HG02981 (cell line): ENCODE results near the gene ZNF641.

Experiments used
- ATAC-seq: cut with Tn5 transposase; IDR thresholded peaks from one replicate; pipeline ENCODE4 v1.9.1; 2021; ENCODE audit warnings: mild to moderate bottlenecking, moderate library complexity; ENCODE audit not compliant: unreplicated experiment

Gene ZNF641

DNA sequence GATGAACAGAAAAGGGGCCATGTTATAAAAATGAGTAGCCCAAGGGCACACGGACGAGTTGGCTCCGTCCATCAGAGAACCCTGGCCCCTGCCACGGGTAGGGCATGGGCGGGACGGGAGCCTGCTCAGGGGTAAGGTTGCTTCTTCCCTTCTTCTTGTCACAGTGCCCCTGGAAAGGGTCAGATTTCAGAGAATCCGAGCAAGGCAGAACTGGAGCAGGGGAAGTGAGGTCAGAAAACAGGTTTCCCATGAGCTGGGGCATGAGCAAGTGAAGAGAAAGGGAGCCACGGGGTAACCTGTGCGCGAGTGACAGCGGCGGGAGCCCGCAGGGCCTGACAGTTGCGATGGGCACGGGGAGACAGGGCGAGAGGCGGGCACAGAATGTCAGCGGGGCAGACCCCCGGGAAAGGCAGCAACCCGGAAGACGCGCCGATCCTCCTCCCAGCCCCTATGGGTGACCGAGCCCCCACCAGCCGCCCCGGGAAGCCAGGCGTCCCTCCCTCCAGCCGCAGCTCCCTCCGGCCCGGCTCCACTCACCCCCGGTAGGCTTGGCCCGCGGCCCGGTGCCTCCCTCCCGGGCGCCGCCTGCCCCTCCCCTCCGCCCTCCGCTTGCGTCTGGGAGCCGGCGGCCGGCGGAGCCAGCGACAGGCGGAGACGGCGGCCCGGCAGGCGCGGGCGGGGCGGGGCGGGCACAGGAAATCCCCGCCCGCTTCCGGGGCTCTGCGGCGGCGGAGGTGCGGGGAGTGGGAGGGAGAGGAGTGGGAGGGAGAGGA is at the start of gene ZNF641:
ZNF641 (minus strand) TSS at position 671 of the 773 bp plus-strand sequence. CDS start 2,829 bp downstream, outside the sequence.
- ATAC-seq, result peak; percentile 84

DNA sequence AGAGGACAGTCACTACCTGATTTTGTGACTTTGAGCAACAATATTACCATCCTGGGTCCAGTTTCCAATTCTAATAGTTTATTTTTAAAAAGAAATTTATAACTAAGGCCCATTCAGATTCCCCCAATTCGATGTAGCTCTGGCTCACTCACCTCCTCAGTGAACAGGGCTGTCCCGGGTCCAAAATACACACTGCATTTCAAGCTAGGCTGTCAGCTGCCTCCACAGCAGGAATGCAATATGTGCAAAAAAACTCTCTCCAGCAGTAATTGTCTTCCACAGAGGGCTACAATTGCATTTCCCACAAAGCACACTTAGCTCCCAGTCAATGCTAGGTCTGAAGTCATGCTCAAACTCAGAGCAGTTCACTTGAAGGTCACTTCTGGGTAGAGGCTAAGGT is 39.3 kb upstream of the ZNF641 start:
- ATAC-seq, result no peak

DNA sequence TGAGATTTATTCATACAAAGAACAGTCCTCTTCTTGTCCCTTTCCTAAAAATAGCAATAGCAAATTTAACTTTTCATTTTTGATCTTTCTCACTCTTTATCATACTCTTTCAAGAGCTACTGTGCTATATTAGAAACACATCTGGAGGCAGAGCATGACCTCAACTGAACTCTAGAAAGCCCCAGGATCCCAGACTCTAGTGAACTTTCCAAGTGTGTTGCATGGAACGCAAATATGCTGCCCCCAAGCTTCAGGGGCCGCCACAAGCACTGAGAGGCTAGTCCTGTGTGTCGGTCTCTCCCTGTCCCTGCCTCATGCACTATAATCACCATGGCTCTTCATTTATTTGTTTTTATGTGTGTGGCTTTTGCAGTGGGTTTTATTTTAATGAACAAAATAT is 38.7 kb upstream of the ZNF641 start:
- no peak for ATAC-seq

GRCh38 chr12:48388938-48389337 is 38.2 kb upstream of the ZNF641 start:
- no peak for ATAC-seq

DNA sequence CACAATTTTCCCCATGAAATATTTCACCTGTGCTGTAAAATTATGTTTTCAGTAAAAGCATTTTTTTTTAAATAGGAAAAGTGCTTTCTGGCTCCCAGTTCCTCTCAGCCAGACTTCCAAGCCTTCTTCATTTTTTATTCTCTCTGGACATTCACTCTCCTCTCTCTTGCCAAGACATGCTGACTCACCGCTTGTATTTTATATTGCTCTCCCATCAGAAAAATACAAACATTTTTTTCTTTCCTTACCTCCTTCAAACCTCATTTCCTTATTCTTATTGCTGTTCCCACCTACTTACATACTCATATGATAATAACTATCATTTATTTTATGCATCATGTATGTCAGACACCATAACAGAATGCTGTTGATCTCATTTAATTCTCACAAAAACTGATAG is 37.7 kb upstream of the ZNF641 start:
- no peak for ATAC-seq

GRCh38 chr12:48380596-48380995 is 29.9 kb upstream of the ZNF641 start:
- no peak for ATAC-seq

DNA sequence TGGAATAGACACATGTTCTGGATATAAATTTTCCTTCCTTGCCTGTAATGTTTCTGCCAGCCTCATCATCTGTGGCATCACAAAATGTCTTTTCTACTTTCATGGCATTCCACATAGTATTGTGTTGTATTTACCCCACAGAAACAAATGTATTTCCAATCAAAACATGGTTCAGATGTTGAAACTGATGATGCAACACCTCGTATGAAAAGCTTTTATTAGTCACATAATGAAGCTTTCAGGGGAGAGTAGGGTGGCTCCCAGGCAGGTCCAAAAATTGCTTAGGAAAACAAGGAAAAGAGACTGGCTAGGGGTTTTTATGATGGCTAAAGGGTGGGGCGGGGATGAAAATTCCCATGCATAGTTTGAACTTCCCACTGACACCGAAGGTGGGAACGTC is 29.1 kb upstream of the ZNF641 start:
- ATAC-seq, result no peak

DNA sequence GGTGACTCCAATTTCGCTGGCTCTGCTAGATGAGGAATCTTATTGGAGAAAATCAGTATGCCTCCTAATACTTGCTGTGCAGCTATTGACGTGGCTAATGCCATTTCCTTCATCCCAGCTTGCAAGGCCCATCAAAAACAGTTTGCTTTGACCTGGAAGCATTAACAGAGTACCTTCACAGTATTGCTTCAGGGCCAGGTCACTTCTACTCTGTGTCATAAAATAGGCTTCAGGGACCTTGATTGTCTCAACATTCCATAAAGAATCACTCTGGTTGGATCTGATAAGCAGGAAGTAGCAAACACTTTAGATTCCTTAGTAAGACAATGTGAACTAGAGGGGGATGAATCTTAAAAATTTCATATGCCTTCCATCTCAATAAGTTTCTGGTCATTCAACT is 26.9 kb upstream of the ZNF641 start:
- ATAC-seq, result no peak

DNA sequence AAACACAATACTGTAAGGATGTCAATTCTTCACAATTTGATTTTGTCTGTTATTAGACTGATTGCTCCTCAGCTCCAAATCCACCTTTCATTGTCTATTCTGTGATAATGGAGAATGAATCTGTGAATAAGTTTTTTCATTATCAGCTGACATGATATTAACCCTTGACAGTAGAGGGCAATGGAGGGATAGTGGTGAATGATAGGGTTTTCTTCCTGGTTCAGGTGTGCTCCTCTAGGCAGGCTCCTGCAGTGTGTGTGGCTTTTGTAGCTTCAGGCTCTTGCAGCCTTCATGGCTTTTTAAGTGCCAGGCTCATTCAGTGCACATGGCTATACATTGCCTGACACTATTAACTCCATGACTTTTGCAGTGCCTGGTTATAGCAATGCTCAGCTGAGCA is 23.4 kb upstream of the ZNF641 start:
- no peak for ATAC-seq

DNA sequence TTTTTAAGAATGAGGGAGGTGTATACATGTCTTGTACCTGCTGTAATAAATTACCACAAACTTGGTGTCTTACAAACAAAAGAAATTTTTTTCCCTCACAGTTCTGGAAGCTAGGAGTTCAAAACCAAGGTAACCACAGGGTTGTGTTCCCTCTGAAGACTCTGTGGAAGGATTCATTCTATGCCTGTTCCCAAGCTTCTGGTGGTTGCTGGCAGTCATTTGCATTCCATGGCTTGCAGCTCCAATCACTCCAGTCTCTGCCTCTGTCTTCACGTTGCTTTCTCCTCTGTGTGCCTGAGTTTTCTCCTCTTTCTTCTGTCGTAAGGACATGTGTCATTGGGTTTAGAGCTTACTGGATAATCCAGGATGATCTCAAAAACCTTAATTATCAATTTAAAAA is 15.4 kb upstream of the ZNF641 start:
- ATAC-seq, result no peak

GRCh38 chr12:48361664-48362339 is 11.1 kb upstream of the ZNF641 start:
- no peak for ATAC-seq

GRCh38 chr12:48358937-48359513 is 8.3 kb upstream of the ZNF641 start:
- no peak for ATAC-seq

- ATAC-seq, result no peak
Measured at GRCh38 chr12:48356041-48356768, 5.5 kb upstream of the ZNF641 start.

GRCh38 chr12:48352157-48352760 is 1.5 kb upstream of the ZNF641 start:
- ATAC-seq, result no peak

DNA sequence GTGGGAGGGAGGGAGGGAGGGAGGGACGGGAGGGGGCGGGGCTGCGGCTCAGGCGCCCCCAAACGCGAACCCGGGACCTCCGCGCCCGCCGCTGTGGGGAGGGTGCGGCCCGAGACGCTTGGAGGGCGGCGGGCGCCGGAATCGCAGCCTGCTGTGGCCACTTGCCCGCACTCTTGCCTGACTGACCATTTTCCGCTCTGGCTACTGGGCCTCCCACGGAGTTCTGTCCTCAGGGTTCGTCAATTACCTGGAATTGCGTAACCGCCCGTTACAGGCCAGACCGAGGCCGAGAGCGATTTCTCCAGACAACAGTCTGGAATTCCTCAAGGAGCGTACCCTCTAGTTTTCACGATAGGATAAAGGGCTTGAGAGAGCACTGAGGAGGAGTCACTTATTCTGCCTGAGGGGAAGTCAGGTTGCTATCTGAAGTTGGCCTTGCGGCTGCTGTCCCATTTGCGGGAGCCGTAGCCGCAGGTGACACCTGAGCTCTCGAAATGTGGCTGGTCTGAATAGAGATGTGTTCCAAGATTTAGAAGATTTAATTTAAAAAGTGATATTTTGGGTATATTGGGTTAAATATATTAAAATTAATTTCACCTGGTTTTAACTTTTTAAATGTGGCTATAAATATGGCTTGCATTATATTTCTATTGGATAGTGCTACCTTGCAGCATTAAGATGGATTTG is 446 bp upstream of the ZNF641 start:
- ATAC-seq, result no peak

DNA sequence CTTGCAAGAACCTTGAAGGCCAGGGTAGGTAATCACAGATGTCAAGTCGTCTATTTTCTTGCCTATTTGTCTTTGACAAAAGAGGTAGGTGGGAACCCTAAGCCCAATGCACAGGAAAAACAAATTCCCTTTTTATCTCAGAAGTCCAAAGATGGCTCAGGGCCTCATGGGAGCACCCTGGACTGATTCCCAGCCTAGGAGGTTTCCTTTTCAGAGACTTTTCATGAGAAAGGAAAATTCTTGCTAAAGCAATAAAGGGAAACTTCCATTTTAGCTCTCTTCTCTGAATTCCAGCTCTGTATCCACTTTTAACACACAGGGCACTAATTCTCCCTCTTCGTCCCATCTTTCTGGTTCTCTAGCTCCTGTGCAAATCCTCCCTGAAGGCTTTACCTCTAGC is 1.2 kb downstream of the ZNF641 start:
- no peak for ATAC-seq

DNA sequence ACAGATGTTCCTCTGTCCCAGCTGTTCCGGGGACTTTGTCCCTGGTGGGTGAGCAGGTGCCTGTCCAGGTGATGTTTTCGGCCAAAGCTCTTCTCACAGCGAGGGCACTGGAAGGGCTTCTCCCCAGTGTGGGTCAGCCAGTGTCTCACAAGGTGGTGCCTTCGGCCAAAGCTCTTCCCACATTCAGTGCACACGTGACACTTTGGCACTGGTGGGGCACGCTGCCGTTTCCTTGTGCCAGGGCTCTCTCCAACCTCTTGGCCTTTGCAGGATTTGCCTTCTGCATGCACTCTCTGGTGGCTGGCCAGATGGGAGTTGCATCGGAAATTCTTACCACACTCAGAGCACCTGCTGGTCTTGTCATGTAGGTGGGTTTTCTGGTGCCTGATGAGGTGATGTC is 7.7 kb downstream of the ZNF641 start:
- no peak for ATAC-seq

DNA sequence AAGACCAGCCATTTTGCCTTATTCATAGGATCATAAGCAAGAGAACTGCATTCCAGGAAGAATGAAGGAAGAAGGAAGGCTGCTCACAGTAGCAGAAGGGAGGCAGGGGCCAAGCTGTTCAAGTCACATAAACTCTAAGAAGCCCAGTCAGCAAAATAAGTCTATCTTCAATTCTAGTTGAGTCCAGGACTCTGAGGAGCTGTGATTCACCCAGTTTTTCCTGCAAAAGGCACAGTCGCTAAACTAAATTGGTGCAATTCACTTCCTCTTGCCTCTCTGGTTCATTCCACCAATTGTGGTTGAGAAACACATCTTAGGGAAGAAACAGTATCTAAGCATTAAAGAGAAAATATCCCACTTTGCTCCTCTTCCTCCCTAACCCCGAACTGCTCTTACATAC is 9.8 kb downstream of the ZNF641 start:
- ATAC-seq, result no peak

DNA sequence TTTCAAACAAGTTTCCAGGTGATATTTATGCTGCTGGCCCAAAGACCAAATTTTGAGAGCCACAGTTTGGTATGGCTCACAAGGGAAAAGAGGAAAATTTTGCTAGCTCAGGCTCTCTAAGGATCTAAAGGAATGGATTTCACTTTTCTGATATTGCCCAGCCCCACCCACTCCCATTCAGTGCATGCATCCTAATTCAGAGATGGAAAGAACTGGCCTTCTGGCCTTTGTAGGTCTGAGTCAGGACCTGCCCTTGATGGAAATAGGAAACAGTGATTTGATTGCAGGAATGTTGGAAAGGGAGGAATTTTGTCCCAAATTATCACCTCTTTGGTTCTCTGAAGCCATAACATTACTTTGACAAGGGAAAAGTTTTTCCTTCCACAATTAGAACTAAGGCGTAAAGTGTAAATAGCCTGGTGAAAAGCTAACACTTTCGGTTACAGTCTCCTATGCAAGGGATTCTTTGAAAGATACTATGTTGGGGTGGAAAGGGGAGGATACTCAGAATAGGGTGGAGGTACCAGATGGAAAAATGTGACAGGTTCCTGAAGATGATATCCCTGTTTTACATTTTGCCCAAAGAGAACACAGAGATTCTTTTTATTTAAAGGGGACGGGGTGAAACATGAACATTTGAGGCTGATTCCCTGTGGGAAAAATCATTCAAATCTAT is 11.1 kb downstream of the ZNF641 start:
- ATAC-seq, result no peak

DNA sequence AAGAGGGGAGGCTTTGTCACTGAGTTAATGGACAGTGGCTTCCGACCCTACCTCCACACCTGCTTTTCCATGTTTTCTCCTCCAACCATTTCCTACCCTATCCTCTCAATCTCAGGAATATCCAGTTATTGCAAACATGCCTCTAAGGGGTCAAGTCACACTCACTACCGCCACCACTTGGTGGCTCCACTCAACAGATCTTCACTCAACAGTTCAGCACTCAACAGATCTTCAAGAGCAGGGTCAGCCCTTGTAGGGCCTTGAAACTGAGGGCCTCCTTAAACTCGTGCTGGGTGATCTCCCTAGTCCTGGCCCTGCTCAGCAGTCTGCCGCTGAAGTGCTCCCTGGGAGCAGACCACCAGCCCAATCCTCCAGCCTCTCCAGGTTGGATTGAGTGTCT is 14.2 kb downstream of the ZNF641 start:
- ATAC-seq, result no peak
